T-helper 1 cell (primary cell): ENCODE data around the gene LGR5.
A peak's percentile ranks its signal among the peaks of the same experiment; 100 is the strongest.

Experiments used
- DNase-seq, 5 donors: peaks; one replicate each; pipeline ENCODE4 v3.0.0-alpha.2; 2012 to 2020
- total RNA-seq, 4 donors: gene quantifications; one replicate each; lab custom pipeline; 2026; lab: John Stamatoyannopoulos, UW

Gene LGR5
- total RNA-seq, result 0 reads per million in 4 donors

- peak in 1 of 5 donors; percentile 2 for DNase-seq
These were observed at the start of gene LGR5 for GRCh38 chr12:71439613-71440344. LGR5 (plus strand) TSS chr12:71439798; CDS start chr12:71440081, 283 bp downstream.

GRCh38 chr12:71392521-71393145 is 47.0 kb upstream of the LGR5 start:
- DNase-seq, result peak in 1 of 5 donors; percentile 16

- no peak for DNase-seq
These were observed 46.0 kb upstream of the LGR5 start for GRCh38 chr12:71393625-71394024.

GRCh38 chr12:71397433-71397954 is 42.1 kb upstream of the LGR5 start:
- no peak for DNase-seq

- no peak for DNase-seq
These were observed 40.4 kb upstream of the LGR5 start for GRCh38 chr12:71399197-71399596.

- no peak for DNase-seq
These were observed 39.1 kb upstream of the LGR5 start for GRCh38 chr12:71400481-71400880.

- DNase-seq, result no peak
These were observed 33.7 kb upstream of the LGR5 start for GRCh38 chr12:71405884-71406283.

- DNase-seq, result no peak
These were observed 31.9 kb upstream of the LGR5 start for GRCh38 chr12:71407732-71408131.

- DNase-seq, result no peak
These were observed 28.8 kb upstream of the LGR5 start for GRCh38 chr12:71410844-71411243.

- no peak for DNase-seq
These were observed 28.0 kb upstream of the LGR5 start for GRCh38 chr12:71411635-71412034.

- DNase-seq, result peak in 1 of 5 donors; percentile 36
These were observed 24.0 kb upstream of the LGR5 start for GRCh38 chr12:71415336-71416231.

- no peak for DNase-seq
These were observed 22.4 kb upstream of the LGR5 start for GRCh38 chr12:71417181-71417580.

- no peak for DNase-seq
These were observed 18.7 kb upstream of the LGR5 start for GRCh38 chr12:71420775-71421406.

- DNase-seq, result no peak
These were observed 13.9 kb upstream of the LGR5 start for GRCh38 chr12:71425568-71426299.

GRCh38 chr12:71426300-71427047 is 13.1 kb upstream of the LGR5 start:
- no peak for DNase-seq

GRCh38 chr12:71430756-71431155 is 8.8 kb upstream of the LGR5 start:
- DNase-seq, result no peak

- no peak for DNase-seq
These were observed 7.6 kb upstream of the LGR5 start for GRCh38 chr12:71431991-71432390.

GRCh38 chr12:71432936-71433335 is 6.7 kb upstream of the LGR5 start:
- DNase-seq, result no peak

- no peak for DNase-seq
These were observed 2.9 kb upstream of the LGR5 start for GRCh38 chr12:71436696-71437095.

- DNase-seq, result peak in 1 of 5 donors; percentile 2
These were observed 782 bp upstream of the LGR5 start for GRCh38 chr12:71438670-71439361.

GRCh38 chr12:71439362-71439612 is 311 bp upstream of the LGR5 start:
- no peak for DNase-seq
